Activated CD4-positive, CD25-positive, alpha-beta regulatory T cell treated with anti-CD3 and anti-CD28 coated beads, Interleukin-2, amount 50 U/mL, for 72 hours (primary cell): ENCODE data around the gene PYROXD2.
"Not testable (repeated sequence)": the region's sequence is repeated elsewhere in the genome, so short reads cannot be mapped to it uniquely, and the experiment has no call there.

ENCODE experiments used
- DNase-seq: peaks from one replicate; pipeline ENCODE4 v3.0.0; 2021

The PYROXD2 gene

DNA sequence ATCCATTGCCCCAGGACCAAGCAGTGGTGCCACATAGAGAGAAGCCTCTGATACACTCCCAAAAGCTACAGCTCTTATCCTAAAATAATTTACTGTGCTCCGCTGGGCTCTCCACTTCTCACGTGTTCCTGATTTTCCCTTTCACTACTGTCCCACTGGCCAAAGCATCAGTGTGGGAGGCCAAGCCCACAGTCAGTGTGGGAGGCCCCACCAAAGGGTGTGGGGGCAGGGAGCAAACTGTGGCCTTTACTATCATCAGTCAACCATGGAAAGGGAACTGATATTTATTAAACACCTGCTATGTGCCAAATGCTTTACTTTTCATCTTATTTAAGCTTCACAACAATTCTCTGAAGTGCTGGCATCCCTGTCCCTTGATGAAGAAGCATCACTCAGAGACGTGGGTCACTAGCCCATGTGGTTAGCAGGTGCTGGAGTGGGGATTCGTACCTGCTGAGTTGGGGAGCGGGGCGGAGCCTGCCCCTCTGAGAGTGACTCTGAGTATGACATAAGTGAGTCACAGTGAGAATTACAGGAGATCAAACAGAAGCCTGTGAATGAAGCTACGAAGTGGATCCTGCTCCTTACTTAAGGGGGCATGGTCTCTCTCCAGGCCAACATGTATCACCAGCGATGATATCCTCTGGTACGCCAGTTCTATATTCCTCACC lies 50.4 kb downstream of the PYROXD2 start:
- no peak for DNase-seq

DNA sequence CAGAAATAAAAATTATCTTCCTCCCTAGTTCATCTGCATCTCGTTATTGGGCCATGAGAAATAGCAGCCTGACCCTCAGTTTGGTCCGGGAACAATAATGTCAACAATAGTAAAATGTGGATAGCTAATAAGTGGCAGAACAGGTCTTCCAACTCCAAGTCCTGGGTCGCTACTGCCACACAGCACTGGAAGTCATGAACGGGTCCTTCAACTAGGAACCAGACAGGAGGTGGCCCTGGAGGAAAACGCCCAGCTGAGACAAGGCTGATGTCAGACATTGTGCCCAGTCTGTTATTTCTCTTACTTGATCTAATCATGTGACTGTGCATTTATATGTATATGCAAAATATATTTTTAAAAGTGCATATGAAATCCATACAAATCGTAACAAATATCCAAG lies 51.8 kb downstream of the PYROXD2 start:
- no peak for DNase-seq

DNA sequence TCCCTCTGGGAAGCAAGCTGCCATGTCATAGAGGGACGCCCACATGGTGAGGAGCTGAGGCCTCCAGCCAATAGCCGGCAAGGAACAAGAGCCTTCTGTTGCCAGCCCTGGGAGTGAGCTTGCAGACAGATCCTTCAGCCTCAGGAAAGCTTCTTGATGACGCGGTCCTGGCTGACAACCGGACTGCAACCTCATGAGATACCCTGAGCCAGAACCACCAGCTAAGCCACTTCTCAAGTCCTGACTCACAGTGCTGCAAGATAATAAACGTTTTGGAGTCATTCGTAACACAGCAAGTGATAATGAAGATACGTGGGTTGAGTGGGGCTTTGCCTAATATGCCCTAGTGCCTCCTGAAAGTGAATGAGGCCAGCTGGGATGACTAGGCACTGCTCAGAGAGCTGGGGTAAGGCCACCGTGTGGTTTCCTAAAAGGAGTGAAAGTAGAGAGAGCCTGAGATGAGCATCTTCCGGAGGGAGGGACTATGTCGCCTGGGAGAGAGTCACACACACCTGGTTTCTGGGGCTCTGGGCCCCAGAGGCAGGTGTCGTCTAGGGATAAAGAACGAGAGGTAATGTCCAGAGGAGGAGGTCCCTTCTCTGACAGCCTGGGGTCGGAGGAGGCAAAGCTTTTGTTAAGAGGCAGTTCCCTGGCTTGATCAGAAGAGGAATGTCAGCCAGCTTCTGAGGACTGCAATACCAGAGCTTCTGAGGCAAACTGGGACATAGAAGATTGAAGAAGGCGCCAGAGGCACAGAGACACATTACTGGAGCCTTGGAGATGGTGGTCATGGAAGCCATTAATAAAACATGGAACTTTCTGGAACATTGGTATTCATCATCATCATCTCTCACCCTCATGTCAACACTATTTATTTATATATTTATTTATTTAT lies 53.6 kb downstream of the PYROXD2 start:
- no peak for DNase-seq

DNA sequence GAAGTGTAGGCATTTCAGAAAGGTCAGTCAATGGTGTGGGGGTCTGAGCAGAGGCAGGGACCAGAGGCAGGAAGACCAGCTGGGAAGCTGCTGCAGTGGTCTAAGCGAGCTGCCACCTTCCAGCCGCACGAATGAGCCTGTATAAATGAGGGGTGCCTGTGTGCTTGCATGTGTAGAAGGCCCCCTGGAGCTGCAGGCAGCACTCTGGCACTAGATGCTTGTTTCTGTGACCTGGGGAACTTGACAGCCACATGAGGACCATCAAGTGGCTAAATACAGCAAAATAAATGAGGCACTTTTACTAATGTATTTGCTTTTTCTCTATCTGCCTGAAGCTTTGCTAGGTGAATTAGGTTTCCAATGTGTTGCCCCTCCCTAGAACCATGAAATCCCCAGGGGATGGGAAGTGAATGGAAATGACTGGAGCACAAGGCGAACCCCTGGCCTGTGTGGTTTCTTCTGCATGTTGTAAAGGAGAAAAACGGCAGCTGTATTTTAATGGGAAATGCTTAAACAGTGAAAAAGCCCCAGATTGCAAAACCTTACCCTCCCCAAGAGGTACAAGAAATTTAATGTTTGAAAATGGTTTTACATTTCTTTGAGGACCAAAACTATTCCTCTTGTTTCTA lies 57.7 kb downstream of the PYROXD2 start:
- DNase-seq: no peak

DNA sequence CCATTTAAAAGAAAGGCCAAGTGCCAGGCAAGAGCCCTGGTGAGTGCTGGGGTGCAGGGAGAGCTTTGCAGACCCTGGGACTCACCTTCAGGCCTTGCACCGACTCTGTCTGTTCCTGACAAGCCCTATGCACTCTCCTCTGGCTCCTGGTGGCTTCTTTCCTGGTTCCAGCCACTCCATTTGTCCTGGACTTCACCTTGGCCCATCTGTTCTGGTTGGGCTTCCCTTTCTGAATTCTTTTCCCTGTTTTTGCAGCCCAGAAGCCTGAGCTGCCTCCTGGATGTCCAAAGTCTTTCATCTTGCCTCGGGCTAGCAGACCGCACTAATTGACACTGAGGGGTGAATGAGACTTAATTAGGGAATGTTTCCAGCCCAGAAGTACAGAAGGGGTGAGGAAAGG lies 60.5 kb downstream of the PYROXD2 start:
- DNase-seq: no peak

DNA sequence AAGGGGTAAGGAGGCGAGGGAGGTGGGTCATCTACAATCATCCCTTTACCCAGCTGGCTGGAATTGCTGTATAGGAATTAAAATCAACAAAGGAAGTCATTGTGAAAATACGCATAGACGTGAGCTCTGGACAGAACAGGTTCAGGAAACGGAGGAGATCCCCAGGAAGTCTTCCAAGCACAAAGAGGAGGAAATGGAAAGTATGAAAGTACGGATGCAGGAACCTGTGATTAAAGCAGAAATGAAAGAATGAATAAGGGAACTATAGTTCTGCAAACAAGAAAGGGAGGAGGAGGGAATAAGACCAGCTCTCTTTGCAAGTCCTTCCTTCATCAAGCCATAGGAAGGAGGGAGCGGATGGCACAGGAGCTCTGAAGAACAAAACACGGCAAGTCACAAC lies 61.8 kb downstream of the PYROXD2 start:
- no peak for DNase-seq

DNA sequence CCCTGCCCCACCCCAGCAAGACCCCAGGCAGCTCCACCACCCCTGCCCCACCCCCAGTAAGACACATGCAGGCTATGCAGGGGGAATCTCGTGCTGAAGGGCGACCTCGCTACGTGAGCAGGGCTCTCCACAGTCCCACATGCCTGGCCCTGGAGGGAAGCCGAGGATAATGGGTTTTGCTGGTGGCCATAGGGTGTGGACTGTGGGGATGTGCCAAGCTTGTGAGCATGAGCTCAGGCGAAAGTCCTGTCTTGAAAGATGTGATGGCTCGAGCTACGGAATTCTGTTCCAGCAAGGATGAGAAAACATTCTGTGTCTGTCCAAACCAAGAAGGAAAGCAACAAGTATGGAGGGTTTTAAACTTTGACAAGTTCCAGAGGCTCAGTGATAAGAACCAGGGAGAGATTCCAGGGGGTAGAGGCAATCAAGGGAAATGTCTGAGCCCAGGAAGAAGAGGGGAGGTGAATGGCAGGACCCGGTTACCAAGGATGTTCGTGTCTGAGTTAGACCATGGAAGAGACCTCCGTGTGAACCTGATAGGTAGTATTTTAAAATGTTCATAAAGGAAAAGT lies 63.1 kb downstream of the PYROXD2 start:
- DNase-seq: no peak

DNA sequence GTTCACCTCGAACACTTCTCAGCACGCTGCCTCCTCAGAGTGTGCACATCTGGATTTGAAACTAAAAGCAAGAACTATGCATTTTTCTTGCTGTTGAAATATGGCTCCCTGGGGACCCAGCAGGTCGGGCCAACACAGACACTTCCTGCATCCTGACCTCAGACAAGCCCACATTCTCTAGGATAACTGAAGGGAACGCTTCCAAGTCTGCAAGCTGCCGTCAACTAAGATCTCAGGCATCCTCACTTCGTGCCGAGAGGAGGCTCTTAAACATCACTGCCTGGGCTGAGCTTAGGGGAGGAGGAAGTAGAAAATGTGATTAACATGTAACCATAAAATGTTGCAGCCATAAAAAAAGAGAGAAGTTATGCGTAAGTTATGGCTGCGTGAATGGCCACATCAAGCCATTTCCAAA lies 65.5 kb downstream of the PYROXD2 start:
- DNase-seq: no peak

DNA sequence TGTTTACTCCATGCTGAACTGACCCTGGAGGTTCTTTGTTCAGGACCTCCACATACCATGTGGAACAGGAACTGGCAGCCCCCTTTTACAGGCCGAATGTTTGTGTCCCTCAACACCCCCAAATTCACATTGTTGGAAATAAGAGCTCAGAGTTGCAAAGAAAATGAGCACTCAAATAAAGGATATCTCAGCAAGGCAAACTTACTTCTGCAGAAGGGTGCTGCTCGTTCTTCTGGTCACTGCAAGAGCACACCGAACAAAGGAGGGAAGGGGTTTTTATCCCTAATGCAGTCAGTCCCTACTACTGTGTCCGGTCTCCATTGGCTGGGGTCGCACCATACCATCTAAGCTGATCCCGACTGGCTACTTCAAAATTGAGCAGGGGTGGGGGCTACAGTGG lies 68.1 kb downstream of the PYROXD2 start:
- no peak for DNase-seq

DNA sequence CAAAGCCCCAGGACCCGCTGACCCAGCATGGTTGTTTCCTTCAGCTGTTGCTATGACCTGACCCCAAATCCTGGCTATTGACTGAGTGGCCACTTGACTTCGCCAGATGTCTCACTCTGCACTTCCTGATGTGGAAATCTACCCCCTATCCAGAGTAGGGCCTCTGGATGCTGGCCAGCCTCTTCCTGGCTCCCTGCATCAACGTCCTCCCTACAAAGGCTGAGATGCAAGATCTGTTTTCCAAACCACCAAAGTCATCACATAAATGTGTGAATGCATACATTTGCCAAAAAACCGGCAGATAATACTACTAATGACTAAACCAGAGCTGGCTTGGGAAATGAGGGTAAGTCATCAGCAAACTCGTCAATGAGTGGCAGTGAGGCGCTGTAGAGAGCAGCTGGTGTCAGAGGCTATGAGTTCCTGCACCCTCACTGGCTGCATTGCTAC lies 70.4 kb downstream of the PYROXD2 start:
- no peak for DNase-seq

DNA sequence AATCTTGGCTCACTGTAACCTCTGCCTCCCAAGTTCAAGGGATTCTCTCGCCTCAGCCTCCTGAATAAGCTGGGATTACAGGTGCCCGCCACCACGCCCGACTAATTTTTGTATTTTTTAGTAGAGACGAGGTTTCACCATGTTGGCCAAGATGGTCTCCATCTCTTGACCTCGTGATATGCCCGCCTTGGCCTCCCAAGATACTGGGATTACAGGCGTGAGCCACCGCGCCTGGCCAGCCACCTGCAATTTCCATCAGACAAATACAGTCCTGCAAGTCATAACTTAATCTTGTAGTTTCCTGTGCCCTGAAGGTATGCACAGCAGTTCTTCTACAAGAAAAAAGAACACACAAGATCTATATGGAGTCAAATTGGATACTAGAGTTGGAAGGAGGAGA lies 73.3 kb downstream of the PYROXD2 start:
- DNase-seq: not testable (repeated sequence)

DNA sequence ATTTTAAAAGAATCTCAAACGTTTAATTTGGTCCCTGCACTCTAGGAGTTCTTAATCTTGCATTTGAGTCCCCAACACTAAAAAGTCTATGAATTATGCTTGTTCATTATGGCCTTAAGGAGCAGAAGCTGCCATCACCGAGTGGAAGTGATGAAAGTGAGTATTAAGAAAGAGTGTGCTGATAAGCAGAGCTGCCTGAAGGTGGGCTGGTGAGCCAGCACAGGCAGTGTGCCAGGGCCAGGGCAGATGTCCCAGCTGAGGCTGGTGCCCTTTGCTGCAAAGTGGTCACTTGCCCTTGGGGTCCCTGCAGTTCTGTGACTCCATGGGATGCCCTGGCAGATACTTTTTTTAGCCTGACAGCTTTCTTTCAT lies 74.1 kb downstream of the PYROXD2 start:
- no peak for DNase-seq

DNA sequence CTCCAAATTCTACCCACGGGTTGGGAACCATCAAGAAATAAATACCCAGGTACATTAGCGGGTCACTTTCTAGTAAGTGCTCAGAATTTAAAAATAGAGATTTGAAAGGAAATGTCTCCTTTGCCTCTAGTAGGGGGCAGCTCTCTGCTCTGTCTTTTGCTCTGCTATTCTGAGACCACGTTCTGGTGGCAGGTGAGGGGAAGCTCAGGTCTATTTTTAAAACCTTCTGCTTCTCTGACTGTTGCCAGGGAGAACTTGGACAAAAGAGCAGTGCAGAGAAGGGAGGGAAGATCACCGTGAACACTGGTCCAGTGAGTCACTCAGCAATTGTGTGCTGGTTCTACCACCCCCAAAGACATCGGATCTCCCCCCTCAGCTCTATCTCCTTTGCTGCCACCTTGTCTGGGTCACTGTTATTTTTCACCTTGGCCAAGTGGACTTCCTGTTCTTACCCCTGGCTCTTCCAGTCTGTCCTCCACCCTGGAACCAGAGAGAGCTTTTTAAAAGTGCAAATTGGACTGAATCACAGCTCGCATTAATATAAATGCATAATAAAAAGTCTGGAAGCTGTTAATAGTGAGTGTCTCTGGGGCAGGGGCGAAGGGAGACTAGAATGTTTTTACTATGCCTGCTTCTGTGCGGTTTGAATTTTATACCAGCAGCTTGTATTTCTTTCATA lies 74.6 kb downstream of the PYROXD2 start:
- DNase-seq: no peak

DNA sequence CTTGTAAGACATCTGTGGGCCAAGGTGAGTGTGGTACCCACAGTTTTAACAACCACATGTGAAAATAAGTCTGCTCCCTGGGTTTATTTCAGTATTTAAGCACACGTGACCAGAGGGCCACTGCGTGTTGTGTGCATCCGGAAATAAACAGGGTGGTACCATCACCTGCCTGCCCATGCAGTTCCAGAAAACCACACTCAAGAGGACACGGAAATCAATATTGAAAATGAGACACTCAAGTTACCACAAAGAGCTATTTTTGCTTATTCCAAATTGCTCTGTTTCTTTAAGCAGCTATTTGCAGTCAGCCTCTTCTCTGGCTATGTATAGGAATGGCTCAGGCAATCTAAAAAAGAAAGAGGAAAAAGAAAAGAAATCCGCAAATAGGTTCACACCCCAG lies 75.2 kb downstream of the PYROXD2 start:
- DNase-seq: no peak

DNA sequence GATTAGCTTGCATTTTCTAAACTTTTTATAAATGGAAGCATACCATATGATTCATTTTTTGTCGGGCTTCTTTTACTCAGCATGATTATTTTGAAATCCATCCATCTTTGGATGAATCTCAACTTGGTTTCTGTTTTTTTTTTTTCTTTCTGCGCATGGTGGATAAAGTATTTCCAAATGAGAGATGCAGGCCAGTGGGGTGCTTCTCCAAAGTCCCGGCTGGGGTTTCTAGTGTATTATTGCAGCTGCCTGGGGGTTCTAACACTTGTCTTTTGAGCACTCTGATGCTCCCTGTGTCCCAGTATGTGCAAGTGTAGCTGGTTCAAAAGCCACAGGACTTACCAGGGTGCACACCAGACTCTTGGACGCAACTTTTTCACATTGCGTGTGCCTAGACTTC lies 76.1 kb downstream of the PYROXD2 start:
- no peak for DNase-seq

DNA sequence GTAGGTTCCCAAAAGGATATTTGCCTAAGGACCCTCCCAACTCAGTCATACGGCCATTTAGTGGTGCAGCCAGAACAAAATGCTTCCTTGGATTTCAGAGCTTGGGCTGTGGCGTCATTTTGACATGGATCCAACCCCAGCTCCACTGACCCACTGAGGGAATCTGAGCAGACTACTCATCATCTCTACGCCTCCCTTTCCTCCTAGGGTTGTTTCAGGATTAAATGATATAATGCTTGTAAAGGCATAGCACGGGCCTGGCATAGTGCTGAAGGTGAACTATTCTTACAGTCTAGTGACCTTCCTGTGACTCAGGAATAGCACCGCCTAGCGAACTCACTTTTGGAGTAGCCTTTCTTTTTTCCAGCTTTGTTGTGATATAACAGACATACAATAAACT lies 76.7 kb downstream of the PYROXD2 start:
- no peak for DNase-seq

DNA sequence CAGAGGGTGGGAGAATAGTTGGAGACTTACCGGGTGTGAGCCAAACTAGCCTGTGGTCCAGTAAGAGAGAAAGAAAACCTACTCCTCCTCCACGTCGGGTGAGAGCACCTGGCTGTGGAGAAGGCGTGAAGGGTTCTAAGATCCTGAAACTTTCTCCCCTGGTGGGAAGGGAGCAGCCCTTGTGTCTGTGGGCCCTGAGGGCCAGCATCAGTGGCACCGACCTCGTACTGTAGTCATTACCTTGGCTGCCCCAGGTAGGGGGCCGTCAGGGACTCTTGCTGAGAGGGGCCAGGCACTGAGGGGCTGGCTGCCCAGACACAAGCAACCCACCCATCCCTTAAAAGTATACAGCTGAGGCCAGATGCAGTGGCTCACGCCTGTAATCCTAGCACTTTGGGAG lies 77.5 kb downstream of the PYROXD2 start:
- no peak for DNase-seq
